Mesenchymal stem cell (in vitro differentiated cells and primary cell): ENCODE data around the gene NLGN4X.

Source experiments
- DNase-seq: peaks from one replicate; pipeline ENCODE4 v3.0.0-alpha.2; 2013
- H2AFZ ChIP-seq: one replicate; pipeline ENCODE4 v1.6.1; 2013; ENCODE audit warnings: low read depth, mild to moderate bottlenecking, control low read depth, inconsistent platforms, low read length, moderate library complexity
- H2AK5ac ChIP-seq: 2 replicates; pipeline ENCODE4 v1.6.1; 2013; ENCODE audit warnings: low read length, moderate library complexity, mild to moderate bottlenecking, inconsistent platforms; ENCODE audit not compliant: severe bottlenecking
- H2BK120ac ChIP-seq: one replicate; pipeline ENCODE4 v1.6.1; 2013; ENCODE audit warnings: low read depth, mild to moderate bottlenecking, inconsistent platforms, low read length, moderate library complexity
- H2BK12ac ChIP-seq, 2 experiments: one replicate each; pipeline ENCODE4 v1.6.1; 2013; ENCODE audit warnings: inconsistent platforms in 2 of 2, low read length in 2 of 2, mild to moderate bottlenecking in 2 of 2, moderate library complexity in 2 of 2, control low read depth in 1 of 2
- H2BK15ac ChIP-seq: one replicate; pipeline ENCODE4 v1.6.1; 2013; ENCODE audit warnings: mild to moderate bottlenecking, low read depth, inconsistent platforms; ENCODE audit not compliant: poor library complexity, severe bottlenecking
- H2BK5ac ChIP-seq: 2 replicates; pipeline ENCODE4 v1.6.1; 2013; ENCODE audit warnings: low read depth, mild to moderate bottlenecking, low read length, control low read depth, inconsistent platforms; ENCODE audit not compliant: poor library complexity, severe bottlenecking
- H3K14ac ChIP-seq, 2 experiments: one replicate each; pipeline ENCODE4 v1.6.1; 2013; ENCODE audit warnings: inconsistent platforms in 2 of 2, low read length in 2 of 2, control low read depth in 1 of 2, mild to moderate bottlenecking in 1 of 2, moderate library complexity in 1 of 2
- H3K18ac ChIP-seq, 2 experiments: one replicate each; pipeline ENCODE4 v1.6.1; 2013; ENCODE audit warnings: inconsistent platforms in 2 of 2, low read length in 2 of 2, control low read depth in 1 of 2, low read depth in 1 of 2, mild to moderate bottlenecking in 1 of 2
- H3K23ac ChIP-seq, 2 experiments: one replicate each; pipeline ENCODE4 v1.6.1; 2013; ENCODE audit warnings: inconsistent platforms in 2 of 2, low read length in 2 of 2, mild to moderate bottlenecking in 2 of 2, moderate library complexity in 2 of 2, control low read depth in 1 of 2
- H3K27ac ChIP-seq: 2 replicates; pipeline ENCODE4 v1.5.1; 2013; ENCODE audit warnings: mild to moderate bottlenecking, moderate library complexity, low read length, control low read depth, inconsistent platforms; ENCODE audit not compliant: poor library complexity, severe bottlenecking
- H3K27me3 ChIP-seq, 2 experiments: 2 replicates each; pipeline versions ENCODE4 v1.6.1 to v1.7.0; 2013; ENCODE audit warnings: low read length in 2 of 2, mild to moderate bottlenecking in 2 of 2, moderate library complexity in 2 of 2, control low read depth in 1 of 2, inconsistent platforms in 1 of 2; ENCODE audit not compliant: control insufficient read depth in 1 of 2, insufficient read depth in 1 of 2
- H3K36me3 ChIP-seq, 2 experiments: 2 replicates each; pipeline versions ENCODE4 v1.6.1 to v1.7.0; 2013; ENCODE audit warnings: low read length in 2 of 2, control low read depth in 1 of 2, inconsistent platforms in 1 of 2, low read depth in 1 of 2, mild to moderate bottlenecking in 1 of 2; ENCODE audit not compliant: insufficient read depth in 2 of 2, control insufficient read depth in 1 of 2
- H3K4ac ChIP-seq, 2 experiments: one replicate each; pipeline ENCODE4 v1.6.1; 2013; ENCODE audit warnings: inconsistent platforms in 2 of 2, low read length in 2 of 2, mild to moderate bottlenecking in 2 of 2, moderate library complexity in 2 of 2, control low read depth in 1 of 2, low read depth in 1 of 2
- H3K4me1 ChIP-seq: 2 replicates; pipeline ENCODE4 v1.6.1; 2013; ENCODE audit warnings: low read depth, low read length, control low read depth; ENCODE audit not compliant: control insufficient read depth, insufficient read depth
- H3K4me2 ChIP-seq: 2 replicates; pipeline ENCODE4 v1.6.1; 2013; ENCODE audit warnings: low read length, mild to moderate bottlenecking, inconsistent platforms; ENCODE audit not compliant: poor library complexity, severe bottlenecking
- H3K4me3 ChIP-seq, 2 experiments: 2 replicates each; pipeline versions ENCODE4 v1.5.1 to v1.7.0; 2013; ENCODE audit warnings: low read length in 2 of 2, mild to moderate bottlenecking in 2 of 2, control low read depth in 1 of 2, low read depth in 1 of 2; ENCODE audit not compliant: insufficient read depth in 1 of 2
- H3K79me1 ChIP-seq: replicated peaks from 2 replicates; pipeline ENCODE4 v1.6.1; 2013; ENCODE audit warnings: mild to moderate bottlenecking, control low read depth, low read length, inconsistent platforms; ENCODE audit not compliant: poor library complexity, severe bottlenecking
- H3K9ac ChIP-seq: 2 replicates; pipeline ENCODE4 v1.7.0; 2013; ENCODE audit warnings: mild to moderate bottlenecking, low read length, moderate library complexity
- H3K9me3 ChIP-seq: 2 replicates; pipeline ENCODE4 v1.7.0; 2013; ENCODE audit warnings: mild to moderate bottlenecking, low read length; ENCODE audit not compliant: control insufficient read depth
- H4K8ac ChIP-seq: one replicate; pipeline ENCODE4 v1.6.1; 2013; ENCODE audit warnings: inconsistent platforms, mild to moderate bottlenecking, low read length, moderate library complexity
- H4K91ac ChIP-seq: one replicate; pipeline ENCODE4 v1.6.1; 2013; ENCODE audit warnings: mild to moderate bottlenecking, low read length, inconsistent platforms
- WGBS: methylation state at CpG from one replicate; pipeline ENCODE4 v1.1.7; 2013; ENCODE audit warnings: mixed read lengths; 5-methylcytosine and 5-hydroxymethylcytosine counted together

The NLGN4X gene

DNA sequence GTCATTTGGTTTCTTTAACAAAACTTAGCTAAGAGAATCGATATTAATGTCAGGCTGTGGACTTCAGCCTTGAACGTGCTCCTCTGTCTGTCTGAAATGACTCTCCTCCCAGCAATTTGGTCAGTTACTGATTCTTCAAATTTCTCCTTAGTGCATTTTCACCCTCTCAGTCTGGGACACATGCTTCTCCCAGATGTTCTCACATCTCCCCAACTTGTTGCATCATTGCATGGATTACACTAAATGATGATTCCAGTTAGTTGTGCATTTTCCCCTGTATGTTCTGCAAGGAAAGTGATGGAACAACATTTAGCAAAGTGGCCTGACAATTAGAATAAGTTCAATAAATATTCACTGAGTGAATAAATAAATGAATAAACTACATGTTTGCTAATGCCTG lies 94.4 kb downstream of the NLGN4X start:
- H3K18ac ChIP-seq, result no peak overlapping the region
- no peak overlapping the region for H2BK12ac ChIP-seq
- no peak for DNase-seq
- H3K9ac ChIP-seq, result no peak overlapping the region
- H3K27ac ChIP-seq, result no peak overlapping the region
- no peaks in the 10 kb centered on the region for H3K27me3 ChIP-seq
- H2AFZ ChIP-seq, result no peak overlapping the region
- H2BK120ac ChIP-seq, result no peak overlapping the region
- no peak overlapping the region for H3K14ac ChIP-seq
- H3K79me1 ChIP-seq, result no peaks in the 10 kb centered on the region
- no peak overlapping the region for H3K4ac ChIP-seq
- H4K91ac ChIP-seq, result no peak overlapping the region
- H3K36me3 ChIP-seq, result no peaks in the 10 kb centered on the region
- no peak overlapping the region for H3K23ac ChIP-seq
- H4K8ac ChIP-seq, result no peak overlapping the region
- H2AK5ac ChIP-seq, result no peak overlapping the region
- no peak overlapping the region for H2BK15ac ChIP-seq
- no peak overlapping the region for H3K4me2 ChIP-seq
- no peaks in the 10 kb centered on the region for H3K4me1 ChIP-seq
- H3K4me3 ChIP-seq, result no peak overlapping the region
- 92% methylated on average over 2 of the region's 2 CpGs for WGBS
- H2BK5ac ChIP-seq, result no peak overlapping the region
- peaks cover 9% of the 10 kb centered on the region for H3K9me3 ChIP-seq

DNA sequence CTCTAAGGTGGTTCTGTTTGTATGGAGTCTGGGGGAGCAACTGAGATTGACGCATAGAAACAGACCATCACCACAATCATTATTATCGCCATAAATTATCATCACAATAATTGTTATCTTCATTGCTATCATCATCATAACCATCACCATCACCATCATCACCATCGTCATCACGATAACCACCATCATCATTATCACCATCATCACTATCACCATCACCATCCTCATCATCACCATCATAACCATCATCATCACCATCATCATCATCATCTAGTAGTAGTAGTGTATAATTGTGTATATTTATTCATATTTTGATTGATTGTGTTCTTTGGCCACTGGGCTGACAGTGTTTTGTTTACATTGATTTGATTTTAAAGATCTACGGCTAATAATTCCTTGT lies 95.7 kb downstream of the NLGN4X start:
- H4K91ac ChIP-seq, result no peak overlapping the region
- H3K4me3 ChIP-seq, result no peak overlapping the region
- DNase-seq, result no peak
- no peak overlapping the region for H2BK5ac ChIP-seq
- no peak overlapping the region for H3K4me2 ChIP-seq
- H3K14ac ChIP-seq, result no peak overlapping the region
- H3K9me3 ChIP-seq, result peaks cover 9% of the 10 kb centered on the region
- no peaks in the 10 kb centered on the region for H3K4me1 ChIP-seq
- no peak overlapping the region for H3K27ac ChIP-seq
- no peak overlapping the region for H3K23ac ChIP-seq
- H3K18ac ChIP-seq, result no peak overlapping the region
- WGBS, result 86% methylated on average over 4 of the region's 5 CpGs
- H2BK12ac ChIP-seq, result no peak overlapping the region
- no peaks in the 10 kb centered on the region for H3K79me1 ChIP-seq
- no peak overlapping the region for H2BK15ac ChIP-seq
- H3K36me3 ChIP-seq, result no peaks in the 10 kb centered on the region
- no peaks in the 10 kb centered on the region for H3K27me3 ChIP-seq
- H3K4ac ChIP-seq, result no peak overlapping the region
- H2BK120ac ChIP-seq, result no peak overlapping the region
- H4K8ac ChIP-seq, result no peak overlapping the region
- no peak overlapping the region for H3K9ac ChIP-seq
- no peak overlapping the region for H2AFZ ChIP-seq
- H2AK5ac ChIP-seq, result no peak overlapping the region

- Histone ChIP-seq H3K27me3 (no peaks in the 10 kb centered on the region), H3K4me3 (no peak overlapping the region), H3K9ac (no peak overlapping the region), H3K23ac (no peak overlapping the region), H3K4ac (no peak overlapping the region), H2BK12ac (no peak overlapping the region), H2BK15ac (no peak overlapping the region), H2BK5ac (no peak overlapping the region), H3K4me2 (no peak overlapping the region), H4K8ac (no peak overlapping the region), H3K4me1 (no peaks in the 10 kb centered on the region), H3K18ac (no peak overlapping the region), H2AFZ (no peak overlapping the region), H3K36me3 (no peaks in the 10 kb centered on the region), H2AK5ac (no peak overlapping the region), H3K27ac (no peak overlapping the region), H2BK120ac (no peak overlapping the region), H3K79me1 (peaks cover 2% of the 10 kb centered on the region), H3K9me3 (peaks cover 4% of the 10 kb centered on the region), H4K91ac (no peak overlapping the region), H3K14ac (no peak overlapping the region)
- DNase-seq, result no peak
Measured at GRCh38 chrX:6131287-6131686, 97.4 kb downstream of the NLGN4X start.

DNA sequence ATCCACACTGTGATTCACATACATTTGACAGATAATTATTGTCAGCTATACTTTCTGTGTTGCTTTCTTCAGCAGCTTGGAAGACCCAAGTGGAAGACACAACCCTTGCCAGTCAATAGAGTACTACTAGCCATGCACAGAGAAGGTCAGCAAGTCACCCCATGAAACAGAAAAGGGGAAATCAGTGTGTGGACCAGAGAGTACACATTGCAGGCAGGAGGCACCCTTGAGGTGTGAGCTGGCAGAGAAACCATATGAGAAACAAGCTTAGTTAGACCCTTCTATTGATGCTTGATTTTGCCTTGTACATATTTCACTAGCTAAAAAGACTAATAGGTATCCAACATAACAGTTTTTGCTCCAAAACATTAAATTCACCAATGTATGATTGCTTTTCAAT lies 99.5 kb downstream of the NLGN4X start:
- DNase-seq, result no peak
- Histone ChIP-seq H3K9ac (no peak overlapping the region), H4K91ac (no peak overlapping the region), H3K36me3 (no peaks in the 10 kb centered on the region), H3K4ac (no peak overlapping the region), H3K79me1 (peaks cover 2% of the 10 kb centered on the region), H4K8ac (no peak overlapping the region), H3K23ac (no peak overlapping the region), H2BK120ac (no peak overlapping the region), H2AK5ac (no peak overlapping the region), H3K14ac (no peak overlapping the region), H3K4me3 (no peak overlapping the region), H3K18ac (no peak overlapping the region), H3K27me3 (no peaks in the 10 kb centered on the region), H2BK12ac (no peak overlapping the region), H2AFZ (no peak overlapping the region), H3K9me3 (peaks cover 9% of the 10 kb centered on the region), H3K4me2 (no peak overlapping the region), H2BK15ac (no peak overlapping the region), H2BK5ac (no peak overlapping the region), H3K4me1 (no peaks in the 10 kb centered on the region), H3K27ac (no peak overlapping the region)
